ENCODE measurements around the gene ERCC4. TPM values are rescaled to one million over a fixed set of nuclear protein-coding genes. Genes with fewer than 3 reads are reported as not detected.
"Not testable (repeated sequence)": the region's sequence is repeated elsewhere in the genome, so short reads cannot be mapped to it uniquely, and the experiment has no call there.

The ERCC4 gene
- total and polyA plus RNA-seq, 2 experiments from 2014 or later, result 5.4 to 21.6 TPM

GRCh38 chr16:13904822-13905221 lies 15.1 kb upstream of the ERCC4 start:
- not testable (repeated sequence) for H3K27ac Mint-ChIP-seq; H3K9me2 ChIP-seq (ENCODE audit: insufficient read depth); H3K4me1 ChIP-seq (ENCODE audit: insufficient read depth); H3K27me3 Mint-ChIP-seq (ENCODE audit: insufficient read depth, low read depth, poor library complexity); H3K4me1 Mint-ChIP-seq; H2AFZ ChIP-seq; H3K4me2 ChIP-seq; H4K20me1 ChIP-seq (replicated peaks; ENCODE audit: insufficient read depth); H3K4me3 Mint-ChIP-seq; H3K36me3 ChIP-seq (ENCODE audit: insufficient read depth); H3K27me3 ChIP-seq (ENCODE audit: insufficient read depth); H3K79me2 ChIP-seq (replicated peaks; ENCODE audit: insufficient read depth); H3F3A ChIP-seq (replicated peaks; ENCODE audit: low read depth); H3K36me3 Mint-ChIP-seq (ENCODE audit: low read depth); H3K27ac ChIP-seq (ENCODE audit: low read depth); ATAC-seq; H3K4me3 ChIP-seq
- TF ChIP-seq CTCF (conservative IDR thresholded peaks at IDR 0.05; ENCODE audit: low read depth in 2 of 2) (peak; percentile 56 to 71), CREB1 (CRISPR knock-in tag; IDR thresholded peaks at IDR 0.05; ENCODE audit: low read depth) (peak; percentile 60)
- H3K9me3 Mint-ChIP-seq, result peaks cover 16% of the 10 kb centered on the region
- peak; percentile 85 for DNase-seq (ENCODE audit: low spot score)

GRCh38 chr16:13906168-13907089 lies 13.5 kb upstream of the ERCC4 start:
- Mint-ChIP-seq H3K27ac (no peak overlapping the region), H3K36me3 (ENCODE audit: low read depth) (peaks cover 6% of the 10 kb centered on the region; the same call in 2 of the 3 replicates), H3K27me3 (ENCODE audit: insufficient read depth, low read depth, poor library complexity) (peaks cover 2% of the 10 kb centered on the region), H3K9me3 (peaks cover 14% of the 10 kb centered on the region), H3K4me3 (no peak overlapping the region), H3K4me1 (peaks cover 7% of the 10 kb centered on the region)
- no peaks in the 10 kb centered on the region for H4K20me1 ChIP-seq (replicated peaks; ENCODE audit: insufficient read depth)
- no peaks in the 10 kb centered on the region; the same call in 1 of the 2 replicates for H3K36me3 ChIP-seq (ENCODE audit: insufficient read depth)
- H3K27me3 ChIP-seq (ENCODE audit: insufficient read depth), result no peaks in the 10 kb centered on the region
- H3K4me1 ChIP-seq (ENCODE audit: insufficient read depth), result no peaks in the 10 kb centered on the region
- H3K4me3 ChIP-seq, result no peak overlapping the region
- ATAC-seq (no peak), DNase-seq (ENCODE audit: low spot score) (no peak)
- H3K27ac ChIP-seq (ENCODE audit: low read depth), result no peak overlapping the region
- H3K79me2 ChIP-seq (replicated peaks; ENCODE audit: insufficient read depth), result no peaks in the 10 kb centered on the region
- H3F3A ChIP-seq (replicated peaks; ENCODE audit: low read depth), result no peaks in the 10 kb centered on the region
- H2AFZ ChIP-seq, result no peak overlapping the region
- no peak overlapping the region for H3K4me2 ChIP-seq
- H3K9me2 ChIP-seq (ENCODE audit: insufficient read depth), result 0 out of 2 replicates have a peak, but pooled peaks cover 5% of the 10 kb centered on the region
- TF ChIP-seq ZNF114 (CRISPR knock-in tag; IDR thresholded peaks at IDR 0.05) (no peak), ZNF462 (CRISPR knock-in tag; IDR thresholded peaks at IDR 0.05) (no peak), ETS1 (IDR thresholded peaks at IDR 0.05) (no peak), EZH2phosphoT487 (IDR thresholded peaks at IDR 0.05; ENCODE audit: unreplicated experiment) (no peak), NANOG (IDR thresholded peaks at IDR 0.05; ENCODE audit: borderline replicate concordance) (no peak), EZH2 (IDR thresholded peaks at IDR 0.05; ENCODE audit: low read depth, unreplicated experiment) (no peak), POLR2AphosphoS5 (IDR thresholded peaks at IDR 0.05; ENCODE audit: low read depth) (no peak), CTCF (conservative IDR thresholded peaks at IDR 0.05; ENCODE audit: low read depth in 2 of 2) (no peak)

Measured in GM23338 (cell line).